ENCODE results near the gene PRR5L.

PRR5L gene

DNA sequence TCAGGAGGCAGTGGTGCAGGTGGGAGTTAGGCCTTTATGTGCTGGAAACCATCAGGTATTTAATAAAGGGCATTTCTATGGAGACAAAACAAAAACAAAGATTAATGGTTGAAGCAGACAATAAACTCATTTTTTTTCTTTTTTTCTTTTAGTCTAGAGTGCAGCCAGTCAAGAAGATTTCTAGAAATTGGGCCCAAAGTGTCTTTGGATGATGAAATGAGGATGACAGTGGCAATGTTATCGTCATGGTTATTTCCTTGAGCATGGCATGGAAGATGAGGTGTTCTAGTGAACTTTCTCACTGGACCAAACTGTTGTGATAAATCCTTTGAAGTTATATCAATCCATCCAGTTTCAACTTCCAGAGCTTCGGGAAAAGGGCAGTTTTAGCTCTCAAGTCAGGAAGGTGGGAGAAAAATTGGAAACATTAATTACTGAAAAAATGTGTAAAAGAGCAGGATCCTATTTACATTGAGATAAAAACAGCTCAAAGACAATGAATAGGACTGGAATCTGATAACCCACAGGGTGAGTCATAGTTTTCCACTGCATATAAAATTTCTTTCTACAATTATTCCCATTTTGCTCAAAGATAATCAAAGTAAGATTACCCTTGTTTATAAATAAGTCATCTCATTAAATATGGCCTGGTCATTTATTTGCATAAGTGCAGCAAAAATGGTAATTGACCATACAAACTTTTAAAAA lies 33.0 kb downstream of the PRR5L start:
- DNase-seq = no peak

DNA sequence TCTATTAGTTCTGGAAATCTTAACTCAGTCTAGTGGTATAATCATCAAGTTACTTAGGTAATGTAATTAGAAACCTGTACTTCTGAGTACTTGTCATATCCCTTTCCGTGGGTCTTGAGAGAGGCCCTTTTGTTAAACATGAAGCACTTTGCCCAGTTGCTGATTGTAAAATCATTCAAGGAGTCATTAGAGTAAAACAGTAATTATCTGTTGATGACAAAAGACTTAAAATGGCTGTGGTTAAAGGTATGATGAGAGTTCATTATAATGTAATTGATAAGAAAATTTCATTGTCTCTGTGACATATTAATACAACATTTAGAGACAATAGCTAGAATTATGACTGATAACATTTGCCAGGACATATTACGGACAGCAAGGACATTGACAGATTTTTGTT lies 34.3 kb downstream of the PRR5L start:
- DNase-seq = no peak

DNA sequence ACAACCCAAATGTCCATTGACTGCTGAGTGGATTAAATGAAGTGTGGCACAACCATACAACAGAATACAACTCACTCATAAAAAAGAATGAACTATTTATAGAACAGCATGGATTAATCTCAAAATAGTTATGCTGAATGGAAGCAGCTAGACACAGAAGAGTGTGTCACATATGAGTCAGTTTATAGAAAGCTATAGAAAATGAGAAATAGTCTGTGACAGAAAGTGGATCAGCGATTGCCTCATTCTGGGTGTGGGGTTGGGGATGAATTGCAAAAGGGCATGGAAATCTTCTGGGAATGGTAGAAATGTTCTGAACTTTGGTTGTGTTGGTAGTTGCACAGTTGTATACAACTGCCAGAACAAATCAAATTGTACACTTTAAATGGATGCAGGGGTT lies 37.4 kb downstream of the PRR5L start:
- DNase-seq = no peak

DNA sequence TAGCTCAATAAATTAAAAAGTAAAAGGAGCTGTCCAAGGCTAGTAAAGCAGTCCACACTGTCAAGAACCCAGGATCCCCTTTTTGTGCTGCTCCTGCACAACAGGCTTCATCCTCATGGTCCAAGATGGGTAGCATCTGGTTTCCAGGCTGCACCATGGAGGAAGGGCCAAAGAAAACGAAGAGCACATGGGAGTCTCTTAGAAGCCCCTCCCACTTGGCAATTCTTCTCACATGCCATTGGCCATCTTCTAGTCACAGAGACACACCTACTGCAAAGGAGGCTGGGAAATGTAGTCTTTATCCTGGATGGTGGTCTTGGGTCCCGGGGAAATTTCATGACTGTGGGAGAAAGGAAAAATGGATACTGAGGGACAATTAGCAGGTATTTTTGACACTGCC lies 37.8 kb downstream of the PRR5L start:
- DNase-seq = peak; percentile 31 to 76

DNA sequence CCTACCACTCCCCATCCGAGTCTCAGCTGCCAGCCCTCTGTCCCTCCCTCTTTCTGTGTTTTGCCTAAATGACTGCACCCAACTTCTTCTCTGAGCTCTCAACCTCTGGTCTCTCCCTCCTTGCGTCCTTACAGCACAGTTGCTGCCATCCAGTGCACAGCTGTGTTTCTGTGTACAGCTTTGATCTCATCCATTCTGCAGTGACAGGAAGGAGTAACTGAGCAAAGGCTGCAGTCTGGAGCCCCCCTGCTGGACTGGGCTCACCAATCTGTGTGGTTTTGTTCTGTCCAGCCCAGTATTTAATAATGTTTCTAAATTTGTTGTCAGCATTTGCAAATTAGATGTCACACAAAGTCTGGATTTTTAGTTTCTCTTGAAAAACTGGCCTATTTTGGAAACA lies 43.8 kb downstream of the PRR5L start:
- DNase-seq = no peak

DNA sequence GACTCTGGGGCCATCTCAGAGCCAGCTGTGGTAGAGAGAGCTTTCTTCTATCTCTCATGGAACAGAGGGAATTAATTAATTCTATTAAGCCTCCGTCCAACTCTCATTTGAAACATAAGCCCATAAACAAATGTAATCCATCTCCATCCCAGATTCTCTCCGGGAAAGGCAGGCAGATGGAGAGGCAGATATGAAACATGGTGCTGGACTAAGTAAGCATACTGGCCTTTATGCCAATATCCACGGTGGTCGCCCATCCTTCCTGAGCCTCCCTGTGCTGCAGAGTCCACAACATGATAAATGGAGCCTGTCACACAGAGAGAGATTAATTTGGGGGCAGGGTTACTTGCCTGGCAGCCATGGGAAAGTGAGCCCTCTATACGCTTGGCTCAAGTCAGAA lies 44.8 kb downstream of the PRR5L start:
- DNase-seq = no peak

DNA sequence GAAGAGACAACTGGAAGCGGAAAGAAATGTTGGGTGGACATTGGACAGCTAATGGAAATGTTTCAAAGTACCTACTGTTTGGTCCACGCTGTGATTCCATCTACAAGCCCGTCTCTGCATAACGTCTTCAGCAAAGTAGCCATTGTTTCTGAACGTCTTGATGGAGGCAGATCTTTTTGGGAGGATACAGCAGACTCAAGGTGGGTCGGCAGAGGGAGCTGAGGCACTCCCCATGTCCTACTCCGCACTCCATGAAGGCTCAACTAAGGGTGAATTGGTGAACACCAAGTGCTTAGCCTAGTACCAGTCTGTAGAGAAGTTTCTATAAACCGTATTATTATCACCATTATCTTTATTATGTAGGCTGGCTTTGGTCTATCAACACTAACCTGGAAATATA lies 45.8 kb downstream of the PRR5L start:
- DNase-seq = no peak

DNA sequence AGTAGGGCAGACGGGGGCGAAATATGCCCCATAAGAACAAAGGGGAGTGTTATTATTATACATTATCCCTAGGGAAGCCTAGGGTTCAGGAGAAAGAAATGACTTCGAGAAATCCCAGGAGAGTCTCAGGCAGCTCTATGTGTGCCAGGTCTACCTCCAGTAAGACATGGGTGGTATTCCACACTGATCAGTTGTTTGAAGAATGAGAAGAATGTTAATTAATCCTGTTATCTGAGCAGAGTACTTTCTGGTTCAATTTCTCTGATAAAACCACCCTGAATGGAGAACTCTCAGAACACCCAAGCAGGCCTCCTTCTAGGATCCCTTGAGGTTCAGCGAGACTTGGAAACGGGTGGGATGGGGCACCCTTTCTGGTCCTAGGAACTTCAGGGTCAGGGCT lies 46.2 kb downstream of the PRR5L start:
- DNase-seq = no peak

DNA sequence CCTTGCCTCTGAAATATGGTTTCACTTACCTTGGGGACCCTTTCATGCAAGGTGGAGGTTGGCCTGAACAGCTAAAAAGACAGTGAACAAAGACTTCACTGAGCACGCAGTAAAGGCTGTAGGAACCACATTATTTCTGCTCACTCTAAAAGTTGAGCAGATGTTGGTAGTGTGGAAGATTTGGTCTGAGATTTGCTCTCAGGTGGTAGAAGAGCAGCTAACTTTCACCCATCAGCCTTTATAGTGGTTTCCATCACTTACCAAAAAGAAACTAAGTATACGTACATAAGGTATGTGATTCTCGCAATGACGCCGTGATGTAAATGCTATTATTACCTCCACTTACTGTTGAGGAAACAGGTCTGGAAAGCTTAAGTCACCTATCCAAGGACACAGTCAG lies 47.3 kb downstream of the PRR5L start:
- DNase-seq = no peak

DNA sequence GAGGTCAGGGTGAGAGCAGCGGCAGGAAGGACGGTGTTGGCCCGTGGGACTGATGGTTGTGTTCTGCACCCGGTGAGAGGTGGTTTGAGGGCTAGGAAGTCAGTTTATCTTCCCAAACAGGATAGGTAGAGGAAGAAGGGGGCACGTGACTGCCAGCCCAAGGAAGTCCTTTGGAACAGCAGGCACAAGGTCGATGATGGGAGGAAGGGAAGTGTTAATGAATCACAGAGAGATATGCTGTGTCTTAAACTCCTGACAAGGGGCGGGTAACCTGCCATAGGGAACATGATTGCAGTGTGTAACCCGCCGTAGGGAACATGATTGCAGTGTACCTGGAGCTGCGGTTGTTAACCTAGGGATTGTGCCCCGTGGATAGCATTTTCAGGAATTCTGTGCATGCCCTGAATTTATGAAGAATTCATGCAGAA lies 49.0 kb downstream of the PRR5L start:
- no peak for DNase-seq

DNA sequence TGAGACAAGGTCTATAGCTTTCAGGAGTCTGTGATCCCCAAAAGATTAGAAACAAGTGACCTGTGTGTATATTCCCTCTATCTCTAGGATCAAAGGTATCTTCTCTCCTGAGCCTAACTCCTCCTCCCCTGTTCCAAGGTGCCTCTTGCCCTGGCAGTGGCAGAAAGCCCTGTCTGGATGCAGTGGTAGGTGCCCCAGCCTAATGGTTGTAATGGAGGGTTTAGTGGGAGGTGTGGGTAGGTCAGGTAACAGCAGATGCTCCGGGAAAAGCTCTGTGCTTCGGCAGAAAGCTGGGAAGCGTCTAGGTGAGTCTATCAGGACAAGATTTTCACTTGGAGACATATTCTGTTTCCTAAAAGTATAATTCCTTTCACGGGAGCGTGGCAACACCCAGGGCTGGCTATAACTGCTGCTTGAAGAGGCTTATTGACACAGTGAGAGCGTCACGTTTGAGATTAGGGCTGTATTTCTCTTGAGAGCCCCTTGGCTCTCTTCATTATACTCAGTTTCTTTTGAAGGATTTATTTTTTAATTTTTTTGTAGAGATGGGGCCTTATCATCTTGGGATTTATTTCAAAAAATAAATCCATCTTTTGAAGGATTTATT lies 49.5 kb downstream of the PRR5L start:
- no peak for DNase-seq

DNA sequence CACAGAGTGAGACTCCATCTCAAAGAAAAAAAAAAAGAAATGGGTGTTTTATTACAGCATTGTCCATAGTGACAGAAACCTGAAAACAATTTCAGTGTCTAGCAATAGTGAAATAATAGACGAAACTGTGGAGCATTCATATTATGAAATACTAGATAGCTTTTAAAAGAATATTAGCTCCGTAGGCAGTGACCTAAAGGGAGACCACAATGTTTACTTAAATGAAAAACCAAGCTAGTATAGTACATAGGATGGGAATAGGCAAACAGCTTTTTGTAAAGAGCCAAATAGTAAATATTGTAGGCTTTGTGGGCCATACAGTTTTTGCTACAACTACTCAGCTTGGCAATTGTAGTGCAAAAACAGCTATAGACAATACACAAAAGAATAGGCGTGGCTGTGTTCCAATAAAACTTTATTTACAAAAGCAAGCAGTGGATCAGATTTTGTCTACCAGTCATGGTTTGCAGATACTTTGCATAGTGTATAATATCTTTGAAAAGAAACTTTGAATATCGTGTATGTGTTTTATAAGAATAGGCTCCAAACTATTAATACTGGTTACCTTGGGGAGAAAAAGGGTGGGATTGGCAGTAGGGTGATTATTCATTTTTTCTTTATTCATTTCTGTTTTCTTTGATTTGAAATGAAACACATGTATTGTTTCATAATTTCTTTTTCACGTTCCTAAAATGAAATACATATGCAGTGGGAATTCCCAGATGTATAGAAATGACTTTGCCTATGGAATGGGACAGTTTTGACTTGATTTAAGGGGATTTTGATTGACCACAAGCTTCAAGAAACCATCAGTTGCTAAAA lies 50.7 kb downstream of the PRR5L start:
- DNase-seq = no peak

DNA sequence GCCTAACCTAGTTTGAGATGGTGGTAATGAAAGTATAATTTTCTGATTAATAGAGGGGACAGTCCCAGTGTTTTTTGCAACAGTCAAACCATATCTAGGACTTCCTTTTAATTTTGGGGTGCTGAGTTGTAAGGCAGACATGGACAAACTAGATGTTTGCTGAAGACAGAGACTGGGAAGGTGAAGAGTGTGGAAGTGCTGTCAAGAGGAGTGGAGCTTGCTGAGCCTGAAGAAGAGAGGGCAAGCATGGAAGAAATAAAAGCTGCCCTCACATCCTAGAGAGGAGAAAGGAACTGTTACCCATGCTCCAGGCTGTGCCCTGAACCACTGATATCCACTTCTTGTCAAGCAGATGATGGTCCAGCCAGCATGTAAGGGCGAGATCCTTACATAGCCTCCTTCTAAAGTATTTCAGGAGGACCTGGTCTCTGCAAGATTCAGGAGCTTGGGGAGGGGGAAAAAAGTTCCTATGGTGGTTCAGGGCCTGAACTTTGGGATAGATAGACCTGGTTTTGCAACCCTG lies 51.4 kb downstream of the PRR5L start:
- DNase-seq = no peak

DNA sequence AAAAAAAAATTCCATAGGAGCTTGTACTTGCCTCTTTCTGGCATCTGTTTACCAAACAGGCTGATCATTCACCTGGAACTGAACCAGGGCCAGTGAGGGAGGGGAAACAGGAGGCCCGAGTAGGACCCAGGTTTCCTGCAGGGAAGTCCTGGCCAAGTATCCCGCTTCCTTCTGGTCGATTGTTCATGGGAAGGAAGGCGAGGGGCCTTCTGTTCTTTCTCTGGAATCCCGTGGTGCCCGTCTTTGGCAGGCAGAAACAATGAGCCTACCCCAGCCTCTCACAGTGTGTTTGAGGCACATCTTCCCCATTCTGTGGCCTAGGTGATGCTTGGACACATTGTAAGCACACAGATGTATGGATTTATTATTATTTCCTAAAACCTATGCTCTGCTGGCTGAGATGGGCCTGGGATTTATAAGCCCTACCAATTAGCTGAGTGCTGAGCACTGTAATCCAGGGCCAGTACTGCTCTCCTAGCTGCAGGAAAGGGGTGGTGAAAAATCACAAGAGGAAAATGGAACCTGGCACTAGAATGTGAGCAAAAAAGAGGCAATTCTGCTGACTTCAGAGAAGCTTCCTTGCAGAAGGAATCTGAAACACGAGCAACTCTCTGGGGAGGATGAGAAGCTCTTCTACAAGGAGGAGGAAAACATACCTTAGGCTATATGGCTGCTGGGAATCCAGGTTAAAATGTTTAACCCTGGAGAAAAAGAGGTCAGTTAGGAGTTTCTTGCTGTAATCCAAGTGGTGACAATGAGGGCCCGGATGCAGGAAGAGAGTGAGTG lies 53.5 kb downstream of the PRR5L start:
- DNase-seq = peak in 1 of 2 experiments; percentile 38

DNA sequence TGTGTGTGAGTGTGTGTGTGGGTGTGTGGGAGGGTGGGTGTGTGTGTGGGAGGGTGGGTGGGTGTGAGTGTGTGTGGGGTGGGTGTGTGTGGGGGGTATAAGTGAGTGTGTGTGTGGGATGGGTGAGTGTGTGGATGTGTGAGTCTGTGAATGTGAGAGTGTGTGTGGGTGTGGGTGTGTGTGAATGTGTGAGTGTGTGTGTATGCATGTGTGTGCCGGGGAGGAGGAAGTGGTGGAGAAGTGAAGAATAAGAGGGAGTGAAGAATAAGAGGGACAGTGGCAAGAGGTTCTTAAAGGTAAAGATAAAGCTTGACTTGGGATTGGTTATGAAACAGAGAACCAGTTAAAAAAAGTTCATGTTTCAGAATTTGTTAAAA lies 54.0 kb downstream of the PRR5L start:
- DNase-seq = no peak

DNA sequence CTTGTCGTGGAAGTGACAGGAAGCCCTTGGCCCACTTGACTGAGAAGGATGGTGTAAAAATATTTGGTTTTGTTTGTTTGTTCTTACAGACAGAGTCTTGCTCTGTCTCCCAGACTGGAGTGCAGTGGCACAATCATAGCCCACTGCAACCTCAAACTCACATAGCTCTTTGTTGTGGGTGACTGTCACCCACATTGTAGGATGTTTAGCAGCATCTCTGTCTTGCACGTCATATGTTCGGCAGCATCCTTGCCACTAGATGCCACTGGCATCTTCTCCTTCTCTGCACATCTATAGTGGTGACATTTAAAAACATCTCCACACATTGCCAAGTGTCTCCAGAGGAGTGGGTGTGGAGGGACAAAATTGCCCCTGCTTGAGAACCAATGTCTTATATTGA lies 56.8 kb downstream of the PRR5L start:
- no peak for DNase-seq

DNA sequence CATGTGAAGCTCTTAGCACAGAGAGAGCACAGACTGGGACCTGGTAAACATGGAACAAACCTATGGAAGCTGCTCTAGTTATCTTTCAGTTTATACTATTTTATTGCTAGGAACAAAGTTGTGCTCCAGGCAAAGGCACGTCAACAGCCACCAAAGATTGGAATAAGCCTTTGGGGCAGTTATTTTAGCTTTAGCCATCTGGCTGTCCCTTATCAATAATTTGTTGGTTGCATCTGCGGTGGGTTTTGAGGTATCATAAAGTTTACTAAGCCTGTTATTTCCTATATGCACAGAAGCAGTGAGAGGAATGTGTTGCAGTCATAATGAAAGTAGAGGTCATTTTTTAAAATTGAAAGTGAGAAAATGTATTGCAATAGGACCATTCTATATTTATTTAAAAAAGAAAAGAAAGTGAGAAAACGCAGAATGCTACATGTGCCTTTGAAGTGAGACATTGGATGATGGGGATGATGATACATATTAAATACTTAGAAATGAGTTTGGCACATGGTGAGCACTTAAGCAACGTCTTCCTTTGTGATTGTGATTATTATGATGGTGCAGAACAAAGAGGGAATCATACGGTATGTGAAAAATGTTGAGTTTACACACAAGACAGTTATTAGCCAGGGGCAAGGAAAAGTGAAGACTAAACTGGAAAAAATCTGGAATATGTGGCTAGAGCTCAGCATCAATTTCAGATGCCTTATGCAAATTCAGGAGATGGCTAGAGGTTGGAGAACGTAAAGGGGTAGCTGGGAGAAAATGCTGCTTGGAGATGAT lies 58.3 kb downstream of the PRR5L start:
- DNase-seq = no peak

DNA sequence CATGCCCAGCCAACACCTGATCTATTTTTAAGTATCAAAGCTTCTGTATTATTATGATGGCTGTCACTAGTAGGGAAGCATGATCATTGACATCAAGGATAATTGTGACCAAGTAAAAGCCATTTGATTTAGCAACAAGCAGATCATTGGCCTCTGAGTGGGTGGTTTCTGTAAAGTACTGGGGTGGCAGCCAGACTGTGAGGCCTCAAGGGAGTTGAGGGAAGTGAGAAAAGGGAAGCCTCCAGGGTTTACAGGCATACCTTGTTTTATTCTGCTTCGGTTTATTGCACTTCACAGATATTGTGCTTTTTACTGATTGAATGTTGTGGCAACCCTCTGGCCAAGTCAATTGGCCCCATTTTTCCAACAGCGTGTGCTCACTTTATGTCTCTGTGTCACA lies 60.1 kb downstream of the PRR5L start:
- DNase-seq = no peak

DNA sequence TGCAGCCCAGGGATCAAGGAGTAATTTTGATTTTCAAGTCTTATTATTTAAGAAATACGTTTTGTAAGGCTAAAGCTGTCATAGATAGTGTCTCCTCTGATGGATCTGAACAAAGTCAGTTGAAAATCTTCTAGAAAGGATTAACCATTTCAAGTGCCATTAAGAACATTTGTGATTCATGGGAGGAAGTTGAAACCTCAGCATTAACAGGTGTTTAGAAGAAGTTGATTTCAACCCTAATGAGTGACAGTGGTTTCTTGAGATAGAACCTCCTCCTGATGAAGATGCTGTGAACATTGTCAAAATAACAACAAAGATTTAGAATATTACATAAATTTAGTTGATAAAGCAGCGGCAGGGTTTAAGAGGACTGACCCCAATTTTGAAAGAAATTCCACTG lies 61.7 kb downstream of the PRR5L start:
- DNase-seq = no peak

DNA sequence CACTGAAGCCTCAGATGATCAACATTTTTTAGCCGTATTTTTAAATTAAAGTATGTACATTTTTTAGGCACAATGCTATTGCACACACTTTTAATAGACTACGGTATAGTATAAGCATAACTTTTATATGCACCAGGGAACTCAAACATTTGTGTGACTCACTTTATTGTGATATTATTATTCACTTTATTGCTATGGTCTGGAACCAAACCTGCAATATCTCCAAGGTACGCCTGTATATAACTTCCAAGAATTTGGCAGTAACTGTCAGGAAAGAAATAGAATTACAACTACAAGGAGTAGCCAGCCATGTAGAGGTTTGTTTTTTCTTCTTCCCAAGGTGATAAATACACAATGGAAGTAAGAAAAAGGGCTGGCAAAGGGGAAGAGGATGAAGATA lies 62.3 kb downstream of the PRR5L start:
- no peak for DNase-seq

DNA sequence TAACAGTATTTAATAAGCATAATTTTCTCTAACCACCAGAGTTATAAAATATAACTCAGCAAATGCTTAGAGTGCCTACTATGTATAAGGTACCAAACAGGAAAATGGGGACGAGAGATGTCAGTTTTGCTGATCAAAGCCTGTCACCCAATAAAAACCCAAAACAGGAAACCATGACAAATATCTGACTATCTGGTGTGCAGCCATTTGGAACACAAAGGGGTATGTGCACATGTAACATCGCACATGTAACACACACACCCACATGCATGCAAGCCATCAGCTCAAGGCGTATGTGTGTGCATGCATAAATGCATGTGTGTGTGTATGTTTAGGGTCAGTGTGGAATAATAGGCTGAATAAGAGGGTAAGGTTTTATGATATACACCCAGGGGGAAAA lies 64.2 kb downstream of the PRR5L start:
- no peak for DNase-seq

DNA sequence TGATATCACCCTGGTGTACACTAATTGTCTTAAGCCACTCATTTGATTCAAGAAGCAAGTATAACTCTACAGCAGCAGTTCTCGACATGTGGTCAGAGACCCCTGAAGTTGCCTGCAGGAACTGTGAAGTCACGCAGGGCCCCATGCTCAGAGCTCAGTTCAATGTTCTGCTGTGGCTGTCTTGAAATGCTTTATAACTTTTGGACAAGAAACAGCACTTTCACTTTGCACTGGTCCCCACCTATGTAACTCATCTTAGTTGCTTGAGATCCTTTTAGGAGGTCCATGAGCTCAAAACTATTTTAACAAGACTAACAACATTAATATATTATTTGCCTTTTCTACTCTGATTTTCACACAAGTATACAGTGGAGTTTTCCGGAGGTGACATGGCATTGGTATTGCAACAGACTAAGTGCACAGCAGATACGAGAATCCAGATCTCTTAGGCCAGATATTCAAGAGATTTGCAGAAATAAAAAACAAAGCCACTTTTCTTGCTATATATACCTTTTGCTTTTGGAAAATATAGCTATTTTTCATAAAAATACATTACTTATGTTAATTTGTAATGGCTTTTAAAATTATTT lies 64.8 kb downstream of the PRR5L start:
- DNase-seq = no peak

Measured in NCI-H446 (cell line).